KBM-7 (cell line): ENCODE measurements around the gene ANXA1.
"Not testable (repeated sequence)": the region's sequence is repeated elsewhere in the genome, so short reads cannot be mapped to it uniquely, and the experiment has no call there.

Experiments used
- DNase-seq: peaks from one replicate; pipeline ENCODE4 v3.0.0-alpha.2; 2015
- in situ Hi-C: fragments of 300-500 bp; cut with MboI; formaldehyde crosslinking; loops from 2 replicates; pipeline ENCODE4 v1.14.3; 2020; ENCODE audit warnings: low sequenced_read_pairs, low pct_unique_long_range_greater_than_20kb, mixed read lengths

Gene ANXA1

GRCh38 chr9:73162987-73163768 lies 11.5 kb downstream of the ANXA1 start:
- in situ Hi-C loops = no loop called here
- peak; percentile 20 for DNase-seq

DNA sequence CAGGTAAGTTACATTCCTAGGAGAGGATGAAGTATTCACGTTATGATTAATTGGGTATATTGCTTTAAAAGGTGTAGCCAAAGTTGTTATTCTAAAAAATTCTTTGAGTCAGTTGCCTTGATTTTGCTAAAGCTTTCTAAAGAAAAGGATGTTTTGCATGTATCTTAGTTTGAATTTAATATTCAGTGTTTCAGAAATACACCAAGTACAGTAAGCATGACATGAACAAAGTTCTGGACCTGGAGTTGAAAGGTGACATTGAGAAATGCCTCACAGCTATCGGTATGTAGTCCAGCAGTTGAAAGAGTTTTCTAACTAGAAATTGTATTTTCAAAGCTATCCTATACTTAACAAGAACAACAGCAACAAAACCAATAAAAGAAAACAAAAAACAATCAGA lies 14.2 kb downstream of the ANXA1 start:
- DNase-seq = no peak
- in situ Hi-C loops = no loop called here

DNA sequence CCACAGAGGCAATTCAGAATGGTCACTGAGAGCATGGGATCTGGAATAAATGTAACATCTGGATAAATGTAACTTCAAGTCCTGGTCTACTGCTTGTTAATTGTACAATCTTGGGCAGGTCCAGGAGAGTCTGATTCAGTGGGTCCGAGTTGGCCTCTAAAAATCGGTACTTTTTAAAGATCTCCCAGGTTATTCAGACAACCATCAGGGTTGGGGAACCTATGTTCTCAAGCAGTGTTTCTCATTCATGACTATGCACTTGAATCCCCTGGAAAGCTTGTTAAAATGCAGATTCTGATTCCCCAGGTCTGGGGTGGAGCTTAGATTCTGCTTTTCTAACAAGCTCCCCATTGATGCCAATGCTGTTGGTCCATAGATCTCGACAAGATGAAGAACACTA lies 14.8 kb downstream of the ANXA1 start:
- no peak for DNase-seq
- in situ Hi-C loops = no loop called here

DNA sequence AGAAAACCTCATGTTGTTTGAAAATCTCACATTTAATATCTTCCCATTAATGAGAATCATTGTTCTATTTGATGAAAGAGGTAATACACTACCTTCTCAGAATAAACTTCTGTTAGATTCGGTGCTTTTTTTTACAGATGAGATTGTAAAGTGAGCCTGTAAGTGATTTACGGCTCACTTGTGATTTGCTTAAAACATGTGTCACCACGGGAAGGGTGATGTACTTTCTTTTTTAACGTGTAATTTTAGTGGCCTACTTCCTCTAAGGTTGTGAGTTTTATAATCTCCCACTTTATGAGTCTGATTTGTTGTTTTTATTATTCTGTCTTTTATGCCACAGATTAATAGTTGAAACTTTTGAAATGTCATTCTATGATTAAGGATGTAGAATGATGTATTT lies 15.9 kb downstream of the ANXA1 start:
- DNase-seq = no peak
- in situ Hi-C loops = no loop called here

GRCh38 chr9:73168298-73168934 lies 16.8 kb downstream of the ANXA1 start:
- in situ Hi-C loops = no loop called here
- peak; percentile 16 for DNase-seq

GRCh38 chr9:73170185-73170957 lies 18.7 kb downstream of the ANXA1 start:
- in situ Hi-C loops = no loop called here
- DNase-seq = no peak

DNA sequence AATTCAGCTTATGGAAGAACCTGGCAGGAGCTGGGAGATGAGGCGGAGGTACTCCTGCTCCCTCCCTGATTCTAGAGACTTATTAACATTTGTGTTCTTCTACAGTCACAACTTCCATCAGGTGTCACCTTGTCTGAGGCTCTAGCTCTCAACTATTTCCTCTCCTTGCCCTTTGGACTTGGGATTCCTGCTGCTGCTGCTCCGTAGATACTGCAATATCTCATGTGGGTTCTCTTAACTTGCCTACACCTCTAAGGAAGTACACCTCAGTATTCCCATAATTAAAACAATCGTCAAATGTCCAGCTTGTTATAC lies 21.2 kb downstream of the ANXA1 start:
- in situ Hi-C loops = no loop called here
- DNase-seq = no peak

DNA sequence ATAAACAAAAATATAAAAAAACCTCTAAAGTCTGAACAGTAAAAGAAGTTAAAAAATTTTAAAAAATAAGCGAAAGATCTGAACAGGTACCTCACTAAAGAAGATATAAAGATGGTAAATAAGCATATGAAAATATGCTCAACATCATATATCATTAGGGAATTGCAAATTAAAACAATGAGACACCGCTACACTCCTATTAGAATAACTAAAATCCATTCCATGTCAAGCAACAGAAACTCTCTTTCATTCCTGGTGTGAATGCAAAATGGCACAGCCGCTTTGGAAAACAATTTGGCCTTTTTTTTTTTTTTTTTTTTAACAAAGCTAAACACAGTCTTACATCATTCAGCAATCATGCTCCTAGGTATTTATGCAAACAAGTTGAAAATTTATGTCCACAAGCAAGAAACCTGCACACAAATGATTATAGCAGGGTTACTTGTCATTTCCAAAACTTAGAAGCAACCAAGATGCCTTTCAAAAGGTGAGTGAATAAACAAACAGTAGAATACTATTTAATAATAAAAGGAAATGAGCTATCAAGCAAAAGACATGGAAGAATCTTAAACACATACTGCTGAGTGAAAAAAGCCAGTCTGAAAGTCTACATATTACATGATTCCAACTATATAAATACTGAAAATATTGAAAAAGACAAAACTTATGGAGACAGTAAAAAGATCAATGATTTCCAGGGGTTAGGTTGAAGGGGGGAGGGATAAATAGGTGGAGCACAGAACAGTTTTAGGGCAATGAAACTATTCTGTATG lies 22.1 kb downstream of the ANXA1 start:
- in situ Hi-C loops = no loop called here
- DNase-seq = no peak

GRCh38 chr9:73174330-73174980 lies 22.8 kb downstream of the ANXA1 start:
- in situ Hi-C loops = no loop called here
- no peak for DNase-seq

GRCh38 chr9:73176450-73176875 lies 24.8 kb downstream of the ANXA1 start:
- in situ Hi-C loops = no loop called here

DNA sequence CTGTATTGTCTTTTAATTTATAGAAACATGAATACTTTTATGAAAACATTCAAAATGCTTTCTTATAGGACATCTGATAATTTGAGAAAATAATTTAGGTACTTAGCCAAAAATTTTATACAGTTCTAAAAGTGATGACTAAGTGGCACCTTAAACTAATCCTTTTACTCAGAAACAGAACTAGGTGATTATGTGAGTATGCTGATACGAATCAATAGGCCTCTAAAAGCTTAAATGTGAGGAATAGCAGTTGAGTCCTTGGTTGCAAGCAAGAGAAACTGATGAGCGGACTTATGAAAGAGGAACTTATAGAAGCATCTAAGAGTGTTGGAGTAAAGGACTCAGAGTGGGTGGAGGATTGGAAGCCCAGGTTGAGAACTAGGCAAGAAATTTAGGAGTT lies 26.4 kb downstream of the ANXA1 start:
- DNase-seq = no peak
- in situ Hi-C loops = no loop called here

More at GRCh38 chr9:73176450-73176875, 24.8 kb downstream of the ANXA1 start:
- DNase-seq = no peak

GRCh38 chr9:73179589-73179988 lies 27.9 kb downstream of the ANXA1 start:
- in situ Hi-C loops = no loop called here
- peak; percentile 39 for DNase-seq

DNA sequence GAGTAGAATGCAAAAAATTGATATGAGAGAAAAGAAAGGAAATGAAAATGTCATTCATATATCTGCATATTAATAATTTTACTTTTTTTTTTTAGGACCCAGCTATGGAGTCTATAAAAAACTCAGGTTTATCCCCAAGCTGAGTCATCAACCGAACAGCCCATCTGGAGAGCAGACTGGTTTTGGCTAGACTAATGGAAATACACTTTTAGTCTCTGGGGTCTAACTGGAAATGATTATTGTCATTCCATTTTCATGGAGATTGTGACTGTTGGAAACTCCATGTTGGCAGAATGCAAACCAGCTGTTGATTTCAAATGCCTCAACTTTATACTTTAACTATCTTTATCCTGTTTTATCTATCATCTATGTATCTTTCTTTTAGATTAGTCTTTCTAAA lies 28.7 kb downstream of the ANXA1 start:
- in situ Hi-C loops = no loop called here
- no peak for DNase-seq

- DNase-seq = no peak
- in situ Hi-C loops = no loop called here
Observed at GRCh38 chr9:73182928-73183327, 31.3 kb downstream of the ANXA1 start.

DNA sequence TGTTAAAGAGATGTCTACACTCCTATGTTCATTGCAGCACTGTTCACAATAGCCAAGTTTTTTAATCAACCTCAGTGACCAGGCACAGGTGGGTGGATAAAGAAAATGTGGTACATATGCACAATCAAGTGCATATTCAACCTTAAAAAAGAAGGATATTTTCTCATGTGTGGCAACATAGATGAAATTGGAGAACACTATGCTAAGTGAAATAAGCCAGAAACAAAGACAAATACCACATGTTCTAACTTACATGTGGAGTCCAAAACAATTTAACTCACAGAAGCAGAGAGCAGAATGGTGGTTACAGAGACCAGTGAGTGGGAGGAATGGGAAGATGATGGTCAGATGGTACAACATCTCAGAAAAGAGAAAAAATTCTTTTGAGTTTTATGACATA lies 31.8 kb downstream of the ANXA1 start:
- DNase-seq = no peak
- in situ Hi-C loops = no loop called here

DNA sequence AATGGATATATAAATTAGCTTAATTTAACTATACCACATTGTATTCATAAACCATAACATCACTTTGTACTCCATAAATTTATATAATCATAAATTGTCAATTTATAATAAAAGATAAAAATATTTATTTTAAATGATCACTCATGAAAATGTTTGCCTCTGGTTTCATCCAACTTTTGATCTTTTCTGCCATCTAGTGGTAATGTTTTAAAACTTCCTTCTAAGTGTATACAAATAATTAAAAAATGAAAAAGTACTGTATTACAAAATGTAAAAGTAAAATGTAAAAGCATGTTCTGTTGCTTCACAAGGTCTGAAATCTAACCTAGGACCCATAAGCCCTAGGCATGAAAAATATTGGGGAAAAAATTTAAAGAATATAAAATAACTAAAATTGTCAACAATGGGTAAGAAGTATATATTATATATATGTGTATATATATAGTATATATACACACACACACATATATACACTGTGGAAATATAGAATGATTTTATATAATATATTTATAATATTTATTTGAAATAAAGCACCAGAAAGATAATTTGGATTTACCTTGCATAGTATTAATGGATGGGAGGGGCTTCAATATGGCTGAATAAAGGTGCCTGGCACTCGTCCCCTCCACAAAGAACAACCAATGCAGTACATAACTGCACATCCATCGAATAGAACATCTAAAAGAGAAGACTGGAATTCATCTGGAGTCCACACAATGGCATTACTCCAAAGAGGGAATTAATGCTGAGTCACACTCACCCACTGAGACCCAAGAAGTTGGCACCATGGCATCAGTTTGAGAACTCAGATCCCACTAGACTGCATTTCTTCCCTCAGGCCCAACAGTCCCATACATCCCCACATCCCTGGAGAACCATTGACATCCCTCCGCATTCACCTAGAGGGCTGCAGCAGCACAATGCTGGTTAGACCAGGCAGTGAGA lies 32.5 kb downstream of the ANXA1 start:
- peak; percentile 16 for DNase-seq
- in situ Hi-C loops = no loop called here

GRCh38 chr9:73191109-73191508 lies 39.4 kb downstream of the ANXA1 start:
- in situ Hi-C loops, DNase-seq: not testable (repeated sequence)

DNA sequence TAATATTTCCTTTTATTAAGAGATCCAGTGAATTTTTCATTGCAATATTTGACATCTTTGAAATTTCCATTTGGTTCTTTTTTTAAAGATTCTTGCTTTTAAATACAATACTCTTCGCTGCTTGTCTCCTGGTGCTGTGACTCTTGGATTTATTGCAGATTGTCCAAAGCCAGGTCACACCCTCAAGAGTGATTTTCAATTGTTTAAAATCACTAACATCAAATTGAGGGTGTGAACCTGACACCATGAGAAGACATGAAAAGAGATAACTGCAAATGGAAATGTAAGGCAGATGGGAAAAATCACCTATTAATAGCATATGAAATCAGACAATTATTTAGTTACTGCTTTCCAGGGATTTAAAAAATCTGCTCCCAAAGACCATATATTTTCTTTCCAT lies 42.6 kb downstream of the ANXA1 start:
- in situ Hi-C loops = no loop called here
- DNase-seq = no peak
